KG1 (cell line): ENCODE results near the gene ALOX5.

Experiments
- DNase-seq: peaks from one replicate; lab custom pipeline; 2025; lab: John Stamatoyannopoulos, UW

Gene ALOX5

DNA sequence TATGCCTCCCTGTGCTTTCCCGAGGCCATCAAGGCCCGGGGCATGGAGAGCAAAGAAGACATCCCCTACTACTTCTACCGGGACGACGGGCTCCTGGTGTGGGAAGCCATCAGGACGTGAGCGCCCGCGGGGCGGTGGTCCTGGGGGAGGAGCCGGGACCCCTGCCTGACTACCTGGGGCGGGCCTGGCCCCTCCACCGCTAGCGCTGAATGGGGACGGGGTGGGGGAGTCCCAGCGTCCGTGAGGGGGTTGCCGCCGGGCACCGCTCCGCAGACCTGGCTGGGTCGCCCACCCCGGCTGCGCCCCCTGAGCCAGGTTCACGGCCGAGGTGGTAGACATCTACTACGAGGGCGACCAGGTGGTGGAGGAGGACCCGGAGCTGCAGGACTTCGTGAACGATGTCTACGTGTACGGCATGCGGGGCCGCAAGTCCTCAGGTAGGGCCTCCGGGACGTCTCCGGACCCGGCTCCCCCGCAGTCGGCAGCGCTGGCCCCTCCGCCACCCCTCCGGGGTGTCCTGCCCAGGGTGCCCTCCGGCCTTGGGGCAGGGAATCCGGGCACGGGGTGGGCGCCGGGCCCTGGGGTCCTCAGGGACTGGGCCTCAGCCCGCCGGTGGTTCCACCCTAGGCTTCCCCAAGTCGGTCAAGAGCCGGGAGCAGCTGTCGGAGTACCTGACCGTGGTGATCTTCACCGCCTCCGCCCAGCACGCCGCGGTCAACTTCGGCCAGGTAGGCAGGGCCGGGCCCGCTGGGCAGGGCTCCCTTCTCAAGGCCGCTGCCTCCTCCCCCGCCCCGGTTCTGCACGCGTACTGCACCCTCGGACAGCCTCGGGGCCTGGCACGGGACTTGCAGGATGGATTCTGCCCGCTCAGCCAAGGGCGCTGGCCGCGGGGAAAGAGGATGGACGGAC lies 69.3 kb downstream of the ALOX5 start:
- DNase-seq: no peak

DNA sequence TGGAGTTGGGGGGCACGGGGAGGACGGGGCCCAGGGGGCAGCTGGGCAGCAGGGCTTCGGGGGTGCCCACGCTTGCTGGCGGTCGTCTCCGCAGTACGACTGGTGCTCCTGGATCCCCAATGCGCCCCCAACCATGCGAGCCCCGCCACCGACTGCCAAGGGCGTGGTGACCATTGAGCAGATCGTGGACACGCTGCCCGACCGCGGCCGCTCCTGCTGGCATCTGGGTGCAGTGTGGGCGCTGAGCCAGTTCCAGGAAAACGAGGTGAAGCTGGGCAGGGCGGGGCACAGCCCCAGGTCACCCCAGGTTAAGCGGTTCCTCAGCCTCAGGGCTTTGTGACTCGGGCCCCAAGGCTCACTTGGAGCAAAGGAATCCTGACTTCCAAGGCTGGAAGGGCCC lies 70.0 kb downstream of the ALOX5 start:
- DNase-seq: no peak

DNA sequence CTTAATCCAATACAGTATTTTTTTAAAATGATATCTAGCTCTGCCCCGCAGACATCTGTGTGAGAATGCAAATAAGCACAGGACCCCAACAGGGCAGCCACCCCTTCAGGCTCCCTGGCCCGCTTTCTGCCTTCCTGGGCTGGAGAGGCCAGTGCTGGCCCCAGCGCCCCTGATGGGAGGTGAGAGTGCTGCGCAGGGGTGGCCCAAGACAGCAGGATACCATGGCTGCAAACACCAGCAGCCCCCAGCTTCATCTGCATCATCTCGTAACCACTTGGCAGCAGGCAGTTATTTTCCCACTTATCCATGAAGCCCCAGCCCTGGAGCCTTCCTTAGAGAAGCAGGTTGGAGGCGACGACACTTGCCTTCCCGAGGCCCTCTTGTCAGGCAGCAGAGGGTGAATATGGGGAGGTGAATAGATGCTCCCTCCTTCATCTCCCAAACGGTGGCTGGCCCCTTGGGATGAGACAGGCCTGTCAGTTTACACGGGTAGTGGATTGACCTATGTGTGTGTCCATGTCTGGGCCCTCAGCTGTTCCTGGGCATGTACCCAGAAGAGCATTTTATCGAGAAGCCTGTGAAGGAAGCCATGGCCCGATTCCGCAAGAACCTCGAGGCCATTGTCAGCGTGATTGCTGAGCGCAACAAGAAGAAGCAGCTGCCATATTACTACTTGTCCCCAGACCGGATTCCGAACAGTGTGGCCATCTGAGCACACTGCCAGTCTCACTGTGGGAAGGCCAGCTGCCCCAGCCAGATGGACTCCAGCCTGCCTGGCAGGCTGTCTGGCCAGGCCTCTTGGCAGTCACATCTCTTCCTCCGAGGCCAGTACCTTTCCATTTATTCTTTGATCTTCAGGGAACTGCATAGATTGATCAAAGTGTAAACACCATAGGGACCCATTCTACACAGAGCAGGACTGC lies 71.2 kb downstream of the ALOX5 start:
- no peak for DNase-seq

DNA sequence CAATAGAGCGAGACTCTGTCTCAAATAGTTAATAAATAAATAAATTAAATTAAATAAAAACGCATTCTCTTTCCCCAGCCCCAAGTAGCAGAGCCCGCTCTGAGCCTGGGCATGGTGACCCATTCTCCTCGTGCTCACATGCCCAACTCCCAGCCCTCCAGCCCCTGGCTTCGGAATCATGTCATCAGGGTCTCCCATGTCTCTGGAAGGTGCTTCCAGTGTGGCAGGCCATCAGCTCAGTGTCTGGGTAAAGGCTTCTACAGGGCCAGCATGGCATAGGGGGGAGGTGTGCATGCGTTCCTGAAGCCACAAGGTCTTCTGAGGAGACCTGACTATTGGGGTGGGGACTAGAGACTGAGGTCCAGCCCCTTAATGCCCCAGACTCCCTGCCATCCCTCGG lies 72.8 kb downstream of the ALOX5 start:
- no peak for DNase-seq

DNA sequence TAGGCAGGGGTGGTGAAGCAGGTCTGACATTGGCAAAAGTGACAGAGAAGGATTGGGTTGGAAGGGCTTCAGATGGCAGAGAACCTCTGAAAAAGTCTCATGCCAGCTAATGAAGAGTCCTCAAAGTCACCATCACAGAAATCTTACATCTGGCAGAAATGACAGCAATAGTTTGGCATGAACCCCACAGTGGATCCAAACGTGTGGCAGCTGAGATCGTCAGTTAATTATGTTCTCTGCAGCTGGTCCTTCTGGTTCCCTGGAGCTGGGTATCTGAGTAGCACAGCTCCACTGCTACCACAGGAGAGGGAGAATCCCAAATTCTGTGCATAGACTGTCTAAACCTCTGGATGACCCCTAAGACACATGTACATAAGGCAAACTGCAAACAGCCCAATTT lies 73.4 kb downstream of the ALOX5 start:
- DNase-seq: no peak

DNA sequence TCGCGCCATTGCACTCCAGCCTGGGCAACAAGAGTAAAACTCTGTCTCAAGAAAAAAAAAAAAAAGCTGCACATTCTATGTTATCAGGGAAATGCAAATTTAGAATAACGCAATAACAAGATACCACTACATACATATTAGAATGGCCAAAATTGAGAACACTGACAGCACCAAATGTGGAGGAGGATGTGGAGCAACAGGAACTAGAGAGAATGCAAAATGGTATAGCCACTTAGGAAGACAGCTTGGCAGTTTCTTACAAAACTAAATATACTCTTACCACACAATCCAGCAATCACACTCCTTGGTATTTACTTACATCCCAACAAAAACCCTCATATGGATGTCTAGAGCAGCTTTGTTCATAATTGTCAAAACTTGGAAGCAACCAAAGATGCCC lies 76.8 kb downstream of the ALOX5 start:
- no peak for DNase-seq

DNA sequence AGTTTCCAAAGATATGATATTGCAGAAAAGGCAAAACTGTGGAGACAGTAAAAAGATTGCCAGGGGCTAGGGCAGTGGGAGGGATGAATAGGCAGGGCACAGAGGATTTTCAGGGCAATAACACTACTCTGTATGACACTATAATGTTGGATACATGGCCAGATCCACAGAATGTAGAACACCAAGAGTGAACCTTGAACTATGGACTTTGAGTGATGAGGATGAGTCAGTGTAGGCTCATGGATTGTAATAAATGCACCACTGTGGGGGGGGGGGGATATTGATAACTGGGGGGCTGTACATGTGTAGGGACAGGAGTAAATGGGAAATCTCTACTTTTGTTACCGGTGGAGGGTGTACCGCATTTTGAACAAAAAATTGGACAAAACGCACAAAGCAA lies 77.4 kb downstream of the ALOX5 start:
- no peak for DNase-seq

DNA sequence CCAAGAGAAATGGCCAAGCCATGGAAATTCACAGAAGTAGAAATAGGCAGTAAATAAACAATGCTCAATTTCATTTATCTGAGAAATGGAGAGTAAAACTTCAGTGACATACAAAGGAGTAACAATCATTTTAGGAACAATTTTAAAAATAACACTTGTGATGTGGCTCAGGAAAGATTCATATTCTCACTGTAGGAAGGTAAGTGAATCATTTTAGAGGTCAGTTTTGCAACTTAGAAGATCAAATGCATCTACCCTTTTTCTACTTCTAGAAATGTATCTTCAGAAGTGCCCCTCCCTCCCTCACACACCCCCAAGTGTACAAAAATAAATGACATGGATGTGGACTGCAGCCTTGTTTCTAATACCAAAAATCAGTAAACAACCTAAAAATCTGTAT lies 78.3 kb downstream of the ALOX5 start:
- DNase-seq: no peak

DNA sequence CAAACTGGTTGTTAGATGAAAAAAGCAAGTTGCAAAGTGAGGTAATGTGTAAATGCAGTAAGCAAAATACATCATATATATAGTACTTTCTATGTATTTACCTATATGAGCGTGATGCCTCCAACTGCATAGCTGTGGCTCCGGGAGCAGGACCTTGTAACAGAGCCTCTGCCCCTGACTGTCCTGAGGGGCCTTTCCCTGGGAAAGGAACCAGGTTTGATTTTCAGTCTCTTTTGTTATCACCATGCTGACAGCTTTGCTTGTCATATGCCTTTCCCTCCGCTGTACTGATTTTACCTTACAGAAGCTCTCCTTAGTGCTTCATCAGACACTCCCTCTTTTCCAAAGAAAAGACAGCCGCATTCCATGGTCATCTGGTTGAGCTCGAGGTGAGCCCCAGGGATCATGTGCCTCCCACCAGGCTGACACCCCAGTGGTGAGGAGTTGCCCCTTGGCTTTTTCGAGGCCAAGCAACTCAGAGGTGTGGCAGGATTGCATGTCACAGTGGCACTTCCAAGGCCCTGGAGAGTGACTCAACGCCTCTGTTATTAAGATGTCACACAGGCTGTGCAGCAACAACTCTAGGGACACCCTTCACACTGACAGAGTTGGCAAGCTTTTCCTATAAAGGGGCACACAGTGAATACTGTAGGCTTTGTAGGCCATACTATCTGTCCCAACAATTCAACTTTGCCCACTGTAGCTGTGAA lies 78.9 kb downstream of the ALOX5 start:
- DNase-seq: no peak

DNA sequence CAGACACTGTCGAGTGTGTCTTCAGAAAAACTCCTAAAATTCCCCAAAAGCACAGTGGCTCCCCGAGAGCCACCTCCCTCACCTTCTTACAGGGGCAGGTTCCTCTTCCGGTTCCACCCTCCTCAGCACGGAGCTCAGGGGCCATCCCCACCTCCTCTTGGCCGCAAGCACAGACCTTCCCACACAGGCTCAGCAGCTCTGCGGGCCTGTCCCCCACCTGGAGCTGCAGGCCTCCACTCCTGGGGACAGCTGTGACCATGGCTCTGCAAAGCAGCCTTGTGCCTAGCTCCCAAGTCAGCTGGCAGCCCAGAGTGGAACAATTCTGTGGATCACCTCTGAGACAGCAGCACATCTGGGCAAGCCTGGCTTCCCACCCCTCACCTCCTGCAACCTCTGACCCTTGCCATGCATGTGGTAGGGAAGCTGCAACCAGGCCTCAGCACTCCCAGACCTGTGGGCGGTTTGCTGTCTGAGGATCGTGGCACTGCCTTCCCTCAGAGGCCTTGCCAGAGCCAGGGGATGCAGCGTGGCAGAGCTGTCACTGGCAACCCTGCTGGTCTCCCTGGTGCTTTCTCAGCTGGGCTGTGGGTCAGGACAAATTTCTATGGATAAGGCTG lies 79.7 kb downstream of the ALOX5 start:
- no peak for DNase-seq

DNA sequence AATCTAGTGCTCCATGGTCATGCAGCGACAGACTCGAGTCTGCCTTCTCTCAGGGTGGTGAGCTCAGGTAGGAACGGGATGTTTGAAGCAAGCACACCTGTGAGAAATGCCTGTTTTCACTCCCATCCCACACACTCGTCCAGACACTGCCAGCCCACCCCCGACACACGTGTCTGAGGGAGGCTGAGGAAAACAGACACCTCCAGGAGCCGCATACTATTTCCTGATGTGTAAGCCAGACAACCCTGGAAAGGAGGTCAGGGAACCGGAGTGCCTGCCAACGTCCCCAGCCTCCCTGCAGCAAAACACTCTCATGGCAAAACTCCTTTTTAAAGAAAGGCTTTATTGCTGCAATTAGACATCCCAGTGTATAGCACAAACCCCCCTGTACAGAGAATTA lies 80.2 kb downstream of the ALOX5 start:
- no peak for DNase-seq

DNA sequence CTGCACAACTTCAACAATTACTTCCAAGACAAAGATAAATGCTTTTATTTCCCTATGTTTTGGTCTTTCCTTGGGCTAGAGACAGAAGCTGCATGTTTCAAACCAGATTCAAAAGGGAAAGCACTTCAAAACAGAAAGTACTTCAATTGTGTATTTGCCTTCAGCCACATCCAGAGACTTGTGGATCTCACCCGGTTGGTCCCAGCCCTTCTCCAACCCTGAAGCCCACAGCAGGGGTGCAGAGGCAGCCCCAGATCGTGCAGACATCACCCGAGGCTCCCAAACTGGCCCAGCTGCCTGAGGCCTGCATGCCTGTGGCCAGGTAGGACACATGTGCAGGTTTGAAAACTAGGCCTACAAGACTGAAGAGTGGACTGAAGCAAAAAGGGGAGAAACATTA lies 80.8 kb downstream of the ALOX5 start:
- no peak for DNase-seq

DNA sequence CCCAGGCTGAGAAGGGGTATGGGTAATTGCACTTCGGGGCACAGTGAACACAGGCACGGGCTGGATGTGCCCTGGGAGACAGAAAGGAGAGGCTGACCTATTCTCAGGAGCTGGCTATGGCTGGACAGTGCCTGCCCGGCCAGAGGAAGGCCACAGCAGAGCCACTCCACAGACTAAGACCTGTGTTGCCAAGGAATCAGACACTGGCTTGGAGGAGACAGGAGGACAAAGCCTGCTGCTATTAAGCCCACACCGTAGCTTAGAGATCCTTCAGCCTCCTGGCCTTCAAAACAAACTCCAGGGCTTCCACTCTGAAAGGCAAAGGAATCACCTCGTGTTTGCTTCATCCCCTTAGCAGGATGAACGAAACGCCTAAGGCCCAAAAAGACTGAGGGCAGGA lies 82.2 kb downstream of the ALOX5 start:
- no peak for DNase-seq

DNA sequence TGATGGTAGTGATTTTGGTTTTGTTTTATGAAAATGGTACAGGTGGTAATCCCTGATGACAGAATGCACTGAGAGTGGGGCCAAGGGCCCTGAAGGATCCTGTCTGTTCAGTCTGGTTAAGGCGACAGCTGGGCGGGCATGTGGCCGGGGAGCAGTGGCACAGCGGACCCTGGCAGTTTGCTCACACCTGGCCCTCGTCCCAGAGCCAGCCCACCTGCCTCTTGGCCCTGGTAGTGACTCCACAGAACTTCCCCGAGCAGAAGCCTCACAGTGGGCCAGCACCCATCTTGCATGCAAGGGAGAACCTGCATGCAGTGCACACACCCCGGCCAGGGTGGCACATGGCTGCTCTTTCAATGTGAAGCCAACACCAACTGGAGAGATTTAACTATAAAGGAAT lies 82.8 kb downstream of the ALOX5 start:
- no peak for DNase-seq

DNA sequence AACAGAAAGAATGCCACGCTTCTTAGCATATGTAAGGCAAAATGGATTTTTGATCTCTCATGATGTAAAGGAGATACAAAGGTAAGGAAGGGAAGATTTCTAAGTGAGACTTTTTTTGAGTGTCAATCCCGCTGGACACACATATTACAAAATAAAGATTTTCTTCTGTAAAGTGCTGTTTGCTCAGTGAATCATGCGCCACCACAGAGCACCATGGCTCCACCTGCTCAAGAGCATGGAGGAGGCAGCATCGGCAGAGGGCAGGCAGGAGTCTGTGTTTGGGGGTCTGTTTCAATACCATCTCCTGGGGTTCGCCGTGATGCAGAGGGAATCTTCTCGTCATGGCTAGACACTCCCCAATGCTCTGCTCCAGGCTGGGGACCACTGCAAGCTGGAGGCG lies 83.5 kb downstream of the ALOX5 start:
- DNase-seq: no peak

DNA sequence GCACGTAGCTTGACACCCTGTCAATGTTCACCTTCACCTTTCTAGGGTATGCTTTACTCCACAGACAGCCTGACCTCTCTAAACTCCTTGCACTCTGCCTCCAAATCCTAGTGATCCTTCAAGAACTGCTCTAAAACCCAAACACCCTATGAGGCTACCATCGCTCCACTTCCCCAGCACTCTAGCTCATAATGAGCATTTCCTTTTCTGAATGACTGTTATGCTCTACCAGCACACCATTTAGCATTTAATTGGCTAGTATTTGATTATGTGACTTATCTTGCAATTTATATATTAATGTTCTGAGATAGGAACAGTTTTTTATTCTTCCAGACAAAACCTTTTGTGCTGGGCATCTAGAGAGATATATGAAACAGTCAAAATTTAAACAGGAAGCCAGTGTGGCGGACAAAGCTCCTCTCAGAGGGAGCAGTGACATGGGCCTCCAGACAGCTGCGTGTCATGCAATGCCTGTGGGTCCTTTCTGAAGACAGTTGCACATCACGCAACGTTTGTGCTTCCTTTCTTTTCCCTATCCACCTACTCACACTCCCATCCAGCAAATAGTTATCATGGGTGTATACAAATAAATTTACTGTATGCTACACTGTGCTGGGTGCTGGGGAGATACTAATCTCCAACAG lies 86.3 kb downstream of the ALOX5 start:
- DNase-seq: no peak

DNA sequence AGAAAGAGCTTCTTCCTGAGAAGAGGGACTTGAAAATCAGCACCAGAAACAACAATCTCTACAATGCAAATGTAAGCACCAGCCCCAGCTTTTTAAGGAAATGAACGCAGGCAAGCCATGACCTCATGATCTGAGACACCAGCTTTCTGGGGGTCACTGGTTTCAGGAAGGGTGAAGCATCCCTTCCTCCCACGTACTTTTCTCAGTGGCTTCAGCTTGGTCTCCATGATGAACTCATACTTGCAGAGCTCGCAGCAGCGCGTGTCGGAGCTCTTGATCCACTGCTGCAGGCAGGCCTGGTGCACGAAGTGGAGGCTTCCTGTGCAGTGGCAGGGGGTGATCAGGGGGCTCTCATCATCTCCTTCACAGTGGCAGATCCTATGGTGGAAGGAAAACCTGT lies 87.0 kb downstream of the ALOX5 start:
- no peak for DNase-seq

DNA sequence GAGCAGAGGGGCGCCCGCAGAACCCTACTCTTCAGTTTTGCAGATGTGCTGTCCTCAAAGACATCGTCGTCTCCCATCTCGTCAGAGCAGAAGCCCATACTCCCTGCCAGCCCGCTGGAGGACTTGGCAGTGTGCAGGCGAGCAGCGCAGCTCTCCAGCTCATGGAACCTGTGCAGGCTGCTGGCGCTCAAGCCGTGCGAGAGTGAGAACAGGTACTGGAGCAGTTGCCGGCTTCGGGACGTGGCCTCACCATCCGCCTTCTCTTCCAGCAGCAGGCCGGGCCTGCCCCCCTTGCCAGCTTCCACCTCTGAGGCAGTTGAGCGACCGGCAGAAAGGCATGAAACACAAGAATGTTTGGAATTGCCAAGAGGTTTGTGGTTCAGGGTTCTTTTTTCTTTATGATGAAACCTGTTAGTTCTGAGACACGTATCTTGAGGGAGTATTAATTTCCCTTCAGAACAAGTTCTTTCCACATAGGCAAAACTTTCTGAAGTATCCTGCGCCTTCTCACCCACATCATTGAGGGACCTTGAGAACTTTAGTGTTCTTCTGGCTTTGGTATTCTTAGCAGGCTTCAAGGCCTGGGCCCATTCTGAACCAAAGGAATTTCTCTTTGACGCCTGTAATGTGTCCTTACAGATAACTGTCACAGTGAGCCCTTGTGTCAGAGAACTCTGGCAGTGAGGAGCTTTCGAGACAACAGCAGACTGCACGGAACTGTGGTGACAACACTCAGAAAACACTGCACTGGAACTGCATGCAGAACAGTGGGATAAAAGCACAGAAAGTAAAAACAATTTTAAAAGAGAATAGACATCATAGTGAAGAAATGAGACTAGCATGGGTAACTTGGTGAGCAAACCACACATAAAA lies 89.5 kb downstream of the ALOX5 start:
- no peak for DNase-seq

DNA sequence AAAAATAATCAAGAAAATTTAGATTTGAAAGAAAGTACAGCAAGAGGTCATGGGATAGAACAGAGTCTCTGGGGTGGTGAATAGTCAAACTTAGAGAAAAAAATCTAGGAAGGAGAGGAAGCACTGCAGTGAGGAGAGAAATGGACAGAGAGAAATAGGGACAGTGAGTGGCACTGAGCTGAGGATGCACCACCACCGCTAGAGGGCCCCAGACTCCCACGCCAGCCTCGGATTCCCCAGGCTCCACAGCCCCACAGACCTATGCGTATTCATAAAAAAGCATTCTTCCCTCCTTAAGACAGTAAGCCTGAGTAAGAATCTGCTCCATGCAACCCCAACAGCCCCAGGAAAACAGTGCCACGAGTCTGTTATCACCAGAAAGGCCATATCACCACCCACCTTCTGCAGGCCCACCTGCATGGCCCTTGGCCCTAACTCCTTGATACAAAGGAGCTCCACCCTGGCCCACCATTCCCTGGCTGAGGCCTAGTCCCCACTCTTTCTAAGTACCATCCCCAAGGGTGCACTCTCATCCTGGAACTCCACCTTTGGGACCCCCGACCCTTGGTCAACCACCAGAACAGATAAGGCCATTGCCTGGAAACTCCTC lies 91.0 kb downstream of the ALOX5 start:
- peak; percentile 48 for DNase-seq

DNA sequence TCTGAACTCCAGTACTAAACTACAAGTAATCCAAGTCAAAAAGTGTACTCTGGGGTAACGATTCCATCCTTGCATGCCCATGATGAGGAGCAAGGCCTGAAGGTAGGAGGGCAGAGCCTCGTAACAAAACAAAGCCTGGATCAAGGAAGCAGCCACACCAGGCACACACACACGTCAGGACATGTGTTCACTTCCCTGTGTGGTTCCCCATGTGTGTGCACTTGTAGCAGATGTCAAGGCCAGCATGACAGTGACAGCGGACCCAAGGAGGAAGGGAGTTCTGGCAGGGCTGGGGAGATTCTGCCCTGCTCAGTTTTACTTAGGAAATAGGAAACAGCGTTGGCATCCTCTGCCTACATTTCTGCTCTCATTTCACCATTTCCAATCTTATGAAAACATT lies 92.8 kb downstream of the ALOX5 start:
- no peak for DNase-seq
